OCI-LY3 (cell line): ENCODE results near the gene RNF13.

ENCODE experiments used
- H2AFZ ChIP-seq: fragments of 200-600, 300-600 bp; shearing (Covaris generic); 2 replicates; pipeline ENCODE4 v1.6.0; 2014; ENCODE audit warnings: antibody characterized with exemption, low read depth, low read length
- H3K27ac ChIP-seq: fragments of 200-600, 300-600 bp; sonication (generic); 2 replicates; pipeline ENCODE4 v1.5.1; 2014; ENCODE audit warnings: mild to moderate bottlenecking, low read length, moderate library complexity, mixed read lengths
- H3K27me3 ChIP-seq: fragments of 200-600, 300-600 bp; sonication (generic); 2 replicates; pipeline ENCODE4 v1.6.1; 2014; ENCODE audit warnings: low read depth, low read length, mixed read lengths
- H3K36me3 ChIP-seq: fragments of 200-600, 300-600 bp; sonication (generic); replicated peaks from 2 replicates; pipeline ENCODE3; 2014; ENCODE audit warnings: low read depth, low read length, mixed read lengths
- H3K4me1 ChIP-seq: fragments of 300-600, 200-600 bp; sonication (generic); 2 replicates; pipeline ENCODE4 v1.6.1; 2014; ENCODE audit warnings: low read length, mixed read lengths
- H3K4me2 ChIP-seq: fragments of 200-600, 300-600 bp; sonication (generic); 2 replicates; pipeline ENCODE4 v1.6.1; 2014; ENCODE audit warnings: low read length, mixed read lengths
- H3K4me3 ChIP-seq: fragments of 300-600, 200-600 bp; sonication (generic); 2 replicates; pipeline ENCODE4 v1.5.1; 2014; ENCODE audit warnings: antibody characterized with exemption, mild to moderate bottlenecking, low read length, moderate library complexity
- H3K79me2 ChIP-seq: fragments of 300-600, 200-600 bp; shearing (Covaris generic); 2 replicates; pipeline ENCODE4 v1.6.1; 2014; ENCODE audit warnings: mild to moderate bottlenecking, low read length, mixed read lengths
- H3K9ac ChIP-seq: fragments of 300-600, 200-600 bp; shearing (Covaris generic); 2 replicates; pipeline ENCODE4 v1.6.0; 2014; ENCODE audit warnings: mild to moderate bottlenecking, low read length, moderate library complexity
- H3K9me3 ChIP-seq: fragments of 200-600, 300-600 bp; shearing (Covaris generic); 2 replicates; pipeline ENCODE4 v1.6.1; 2014; ENCODE audit warnings: low read length, mixed read lengths; ENCODE audit not compliant: insufficient read depth
- H4K20me1 ChIP-seq: fragments of 200-600, 300-600 bp; sonication (generic); 2 replicates; pipeline ENCODE4 v1.6.1; 2016; ENCODE audit warnings: low read length, mixed read lengths; ENCODE audit not compliant: insufficient read depth
- EZH2phosphoT487 ChIP-seq: fragments of 200-600 bp; shearing (Covaris generic); IDR thresholded peaks from 2 replicates; pipeline ENCODE4 v1.6.1; 2018; ENCODE audit warnings: antibody characterized with exemption, mixed run types, low read depth
- TF ChIP-seq, protein P1 (sequence below): fragments of 200-600, 300-600 bp; sonication (generic); IDR thresholded peaks from 2 replicates; pipeline ENCODE4 v1.5.1; 2014; ENCODE audit warnings: antibody characterized with exemption, low read length, low read depth

RNF13 gene

DNA sequence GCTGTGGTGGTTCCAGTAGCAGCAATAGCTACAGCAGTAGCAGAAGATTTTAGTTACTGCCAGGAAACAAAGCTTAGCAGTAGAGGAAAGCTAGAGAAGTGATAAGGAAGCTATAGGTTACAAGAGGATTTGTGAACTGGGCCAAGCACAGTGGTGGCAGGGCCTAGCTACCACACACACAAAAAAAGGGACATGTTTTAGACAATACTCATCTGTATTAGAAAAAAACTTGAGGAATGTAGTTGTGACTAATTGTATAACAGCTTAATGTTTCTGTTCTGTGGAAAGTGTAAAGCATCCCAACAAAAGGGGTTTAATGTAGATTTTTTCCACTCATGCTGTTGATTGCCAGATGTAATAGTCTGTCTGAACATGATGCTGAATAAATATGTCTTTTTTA, 187.6 kb downstream of the RNF13 start:
- H3K27ac ChIP-seq, result no peak overlapping the region
- no peak overlapping the region for H3K4me2 ChIP-seq
- no peaks in the 10 kb centered on the region for H3K36me3 ChIP-seq
- no peaks in the 10 kb centered on the region for H3K9me3 ChIP-seq
- no peak overlapping the region for H3K4me3 ChIP-seq
- H4K20me1 ChIP-seq, result no peaks in the 10 kb centered on the region
- no peaks in the 10 kb centered on the region for H3K79me2 ChIP-seq
- H3K27me3 ChIP-seq, result no peaks in the 10 kb centered on the region
- no peak overlapping the region for H2AFZ ChIP-seq
- H3K4me1 ChIP-seq, result no peaks in the 10 kb centered on the region
- no peak overlapping the region for H3K9ac ChIP-seq
- TF ChIP-seq, protein P1, sequence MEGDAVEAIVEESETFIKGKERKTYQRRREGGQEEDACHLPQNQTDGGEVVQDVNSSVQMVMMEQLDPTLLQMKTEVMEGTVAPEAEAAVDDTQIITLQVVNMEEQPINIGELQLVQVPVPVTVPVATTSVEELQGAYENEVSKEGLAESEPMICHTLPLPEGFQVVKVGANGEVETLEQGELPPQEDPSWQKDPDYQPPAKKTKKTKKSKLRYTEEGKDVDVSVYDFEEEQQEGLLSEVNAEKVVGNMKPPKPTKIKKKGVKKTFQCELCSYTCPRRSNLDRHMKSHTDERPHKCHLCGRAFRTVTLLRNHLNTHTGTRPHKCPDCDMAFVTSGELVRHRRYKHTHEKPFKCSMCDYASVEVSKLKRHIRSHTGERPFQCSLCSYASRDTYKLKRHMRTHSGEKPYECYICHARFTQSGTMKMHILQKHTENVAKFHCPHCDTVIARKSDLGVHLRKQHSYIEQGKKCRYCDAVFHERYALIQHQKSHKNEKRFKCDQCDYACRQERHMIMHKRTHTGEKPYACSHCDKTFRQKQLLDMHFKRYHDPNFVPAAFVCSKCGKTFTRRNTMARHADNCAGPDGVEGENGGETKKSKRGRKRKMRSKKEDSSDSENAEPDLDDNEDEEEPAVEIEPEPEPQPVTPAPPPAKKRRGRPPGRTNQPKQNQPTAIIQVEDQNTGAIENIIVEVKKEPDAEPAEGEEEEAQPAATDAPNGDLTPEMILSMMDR, result no peak
- no peak for TF ChIP-seq EZH2phosphoT487

DNA sequence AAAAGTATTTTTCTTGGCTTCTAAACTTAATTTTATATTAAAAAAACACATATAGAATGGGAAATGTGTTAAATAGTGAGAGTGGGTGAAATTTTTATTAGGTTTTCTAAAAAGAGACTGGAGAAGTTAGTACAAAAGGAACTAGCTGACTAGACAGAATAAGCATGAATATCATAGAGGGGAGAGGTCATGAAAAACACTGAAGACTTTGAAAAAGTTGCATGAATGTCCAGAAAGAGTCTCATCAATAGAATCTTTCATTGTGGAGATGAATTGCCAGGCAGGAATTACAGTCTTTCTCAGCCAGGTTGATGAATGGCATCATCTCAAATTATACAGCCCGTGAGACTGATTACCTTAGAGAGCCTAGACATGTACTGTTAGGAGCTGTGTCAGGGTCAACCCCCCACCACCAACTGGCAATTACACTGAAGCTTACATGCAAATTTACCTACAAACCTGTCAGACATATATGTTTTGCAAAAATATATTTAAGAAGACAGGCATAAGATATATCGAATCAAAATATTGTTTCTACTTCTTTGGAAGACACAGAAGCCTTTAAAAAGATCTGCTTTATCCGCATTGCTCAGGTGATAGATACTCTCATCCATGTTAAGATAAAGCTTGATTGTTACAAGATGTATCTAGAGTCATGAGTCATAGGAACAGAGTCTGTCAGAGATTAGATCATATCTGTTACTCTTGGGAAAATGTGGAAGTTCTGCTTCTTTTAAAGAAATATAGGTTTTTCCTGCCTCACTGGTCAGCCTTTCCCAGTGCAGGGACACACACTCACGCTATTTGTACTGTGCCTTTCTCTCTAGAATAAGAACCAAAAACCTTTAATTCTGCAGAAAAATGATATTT, 192.5 kb downstream of the RNF13 start:
- TF ChIP-seq EZH2phosphoT487, result no peak
- TF ChIP-seq, protein P1, result no peak
- no peaks in the 10 kb centered on the region for H3K9me3 ChIP-seq
- H3K4me1 ChIP-seq, result no peaks in the 10 kb centered on the region
- no peaks in the 10 kb centered on the region for H3K27me3 ChIP-seq
- H2AFZ ChIP-seq, result no peak overlapping the region
- no peak overlapping the region for H3K4me2 ChIP-seq
- no peak overlapping the region for H3K9ac ChIP-seq
- H4K20me1 ChIP-seq, result no peaks in the 10 kb centered on the region
- H3K27ac ChIP-seq, result no peak overlapping the region
- H3K36me3 ChIP-seq, result no peaks in the 10 kb centered on the region
- no peaks in the 10 kb centered on the region for H3K79me2 ChIP-seq
- H3K4me3 ChIP-seq, result no peak overlapping the region

DNA sequence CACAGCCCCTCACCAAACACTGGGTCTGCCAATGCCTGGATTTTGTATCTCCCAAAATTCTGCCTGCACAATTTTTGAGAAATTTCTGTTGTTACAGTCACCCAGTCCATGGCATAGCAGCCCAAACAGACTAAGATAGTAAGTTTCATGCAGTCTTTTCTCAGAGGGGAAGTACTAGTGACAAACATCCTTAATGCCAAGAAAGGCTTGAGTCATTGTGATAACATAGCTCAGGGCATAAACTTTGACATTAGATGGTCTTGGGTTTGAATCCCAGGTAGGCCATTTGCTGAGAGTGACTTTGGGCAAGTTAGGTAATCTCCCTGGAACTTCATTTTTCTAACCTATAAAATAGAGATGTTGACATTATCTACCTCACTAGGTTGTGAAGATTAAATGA, 193.8 kb downstream of the RNF13 start:
- no peak overlapping the region for H3K4me3 ChIP-seq
- no peaks in the 10 kb centered on the region for H4K20me1 ChIP-seq
- TF ChIP-seq, protein P1, result no peak
- no peak for TF ChIP-seq EZH2phosphoT487
- no peaks in the 10 kb centered on the region for H3K9me3 ChIP-seq
- no peak overlapping the region for H3K4me2 ChIP-seq
- H3K27me3 ChIP-seq, result no peaks in the 10 kb centered on the region
- H3K9ac ChIP-seq, result no peak overlapping the region
- no peak overlapping the region for H3K27ac ChIP-seq
- H2AFZ ChIP-seq, result no peak overlapping the region
- H3K79me2 ChIP-seq, result no peaks in the 10 kb centered on the region
- no peaks in the 10 kb centered on the region for H3K4me1 ChIP-seq
- no peaks in the 10 kb centered on the region for H3K36me3 ChIP-seq
